HUES6 (cell line): ENCODE measurements around the gene NCKAP5.

Experiments used
- H3K27ac ChIP-seq: 2 replicates; pipeline ENCODE4 v1.7.0; 2013; ENCODE audit warnings: low read depth, mild to moderate bottlenecking, low read length, inconsistent platforms
- H3K27me3 ChIP-seq: 2 replicates; pipeline ENCODE4 v1.6.1; 2013; ENCODE audit warnings: low read length; ENCODE audit not compliant: control insufficient read depth, insufficient read depth
- H3K36me3 ChIP-seq: 2 replicates; pipeline ENCODE4 v1.6.1; 2013; ENCODE audit warnings: low read length; ENCODE audit not compliant: control insufficient read depth, insufficient read depth
- H3K4me1 ChIP-seq: 2 replicates; pipeline ENCODE4 v1.6.1; 2013; ENCODE audit warnings: low read length; ENCODE audit not compliant: control insufficient read depth, insufficient read depth
- H3K4me3 ChIP-seq: 2 replicates; pipeline ENCODE4 v1.5.1; 2013; ENCODE audit warnings: low read depth, low read length
- H3K9ac ChIP-seq: one replicate; pipeline ENCODE4 v1.6.1; 2013; ENCODE audit warnings: mild to moderate bottlenecking, low read length
- H3K9me3 ChIP-seq: 2 replicates; pipeline ENCODE4 v1.6.1; 2013; ENCODE audit warnings: low read depth, low read length; ENCODE audit not compliant: control insufficient read depth, insufficient read depth

NCKAP5 gene

GRCh38 chr2:133173224-133173623 lies 395.0 kb downstream of the NCKAP5 start:
- Histone ChIP-seq H3K27ac (no peak overlapping the region), H3K4me3 (no peak overlapping the region), H3K27me3 (no peaks in the 10 kb centered on the region), H3K9ac (no peak overlapping the region), H3K9me3 (no peaks in the 10 kb centered on the region), H3K4me1 (no peaks in the 10 kb centered on the region), H3K36me3 (no peaks in the 10 kb centered on the region)

GRCh38 chr2:133171393-133172004 lies 396.8 kb downstream of the NCKAP5 start:
- H3K4me1 ChIP-seq = no peaks in the 10 kb centered on the region
- H3K36me3 ChIP-seq = no peaks in the 10 kb centered on the region

GRCh38 chr2:133169274-133169912 lies 398.9 kb downstream of the NCKAP5 start:
- Histone ChIP-seq H3K4me1 (no peaks in the 10 kb centered on the region), H3K27me3 (no peaks in the 10 kb centered on the region), H3K36me3 (no peaks in the 10 kb centered on the region), H3K9me3 (no peaks in the 10 kb centered on the region), H3K4me3 (no peak overlapping the region), H3K9ac (no peak overlapping the region), H3K27ac (no peak overlapping the region)

More at GRCh38 chr2:133171393-133172004, 396.8 kb downstream of the NCKAP5 start:
- Histone ChIP-seq H3K27ac (no peak overlapping the region), H3K4me3 (no peak overlapping the region), H3K9ac (no peak overlapping the region), H3K9me3 (no peaks in the 10 kb centered on the region), H3K27me3 (no peaks in the 10 kb centered on the region)

GRCh38 chr2:133167990-133168389 lies 400.3 kb downstream of the NCKAP5 start:
- no peak overlapping the region for H3K9ac ChIP-seq
- H3K9me3 ChIP-seq = no peaks in the 10 kb centered on the region
- H3K36me3 ChIP-seq = no peaks in the 10 kb centered on the region
- no peaks in the 10 kb centered on the region for H3K4me1 ChIP-seq
- no peaks in the 10 kb centered on the region for H3K27me3 ChIP-seq
- H3K4me3 ChIP-seq = no peak overlapping the region
- H3K27ac ChIP-seq = no peak overlapping the region

- Histone ChIP-seq H3K36me3 (no peaks in the 10 kb centered on the region), H3K9ac (no peak overlapping the region)
Measured at GRCh38 chr2:133167223-133167622, 401.0 kb downstream of the NCKAP5 start.

GRCh38 chr2:133166031-133166430 lies 402.2 kb downstream of the NCKAP5 start:
- H3K27me3 ChIP-seq = no peaks in the 10 kb centered on the region
- no peak overlapping the region for H3K4me3 ChIP-seq
- no peaks in the 10 kb centered on the region for H3K9me3 ChIP-seq
- no peak overlapping the region for H3K27ac ChIP-seq
- no peak overlapping the region for H3K9ac ChIP-seq
- no peaks in the 10 kb centered on the region for H3K36me3 ChIP-seq
- no peaks in the 10 kb centered on the region for H3K4me1 ChIP-seq

More at GRCh38 chr2:133167223-133167622, 401.0 kb downstream of the NCKAP5 start:
- Histone ChIP-seq H3K4me1 (no peaks in the 10 kb centered on the region), H3K27me3 (no peaks in the 10 kb centered on the region), H3K9me3 (no peaks in the 10 kb centered on the region), H3K4me3 (no peak overlapping the region), H3K27ac (no peak overlapping the region)

- peaks cover 3% of the 10 kb centered on the region; the same call in 1 of the 2 replicates for H3K9me3 ChIP-seq
- no peak overlapping the region for H3K27ac ChIP-seq
- H3K4me1 ChIP-seq = no peaks in the 10 kb centered on the region
- H3K36me3 ChIP-seq = no peaks in the 10 kb centered on the region
- H3K4me3 ChIP-seq = no peak overlapping the region
- no peak overlapping the region for H3K9ac ChIP-seq
- H3K27me3 ChIP-seq = no peaks in the 10 kb centered on the region
Measured at GRCh38 chr2:133163111-133163510, 405.2 kb downstream of the NCKAP5 start.

- Histone ChIP-seq H3K4me3 (no peak overlapping the region), H3K36me3 (no peaks in the 10 kb centered on the region), H3K9me3 (peaks cover 14% of the 10 kb centered on the region), H3K27me3 (no peaks in the 10 kb centered on the region), H3K27ac (no peak overlapping the region), H3K9ac (no peak overlapping the region), H3K4me1 (no peaks in the 10 kb centered on the region)
Measured at GRCh38 chr2:133158442-133158841, 409.8 kb downstream of the NCKAP5 start.

- Histone ChIP-seq H3K4me1 (no peaks in the 10 kb centered on the region), H3K36me3 (no peaks in the 10 kb centered on the region), H3K4me3 (no peak overlapping the region), H3K27ac (no peak overlapping the region), H3K27me3 (no peaks in the 10 kb centered on the region), H3K9ac (no peak overlapping the region), H3K9me3 (peaks cover 14% of the 10 kb centered on the region)
Measured at GRCh38 chr2:133158024-133158423, 410.2 kb downstream of the NCKAP5 start.

- H3K9me3 ChIP-seq = peaks cover 14% of the 10 kb centered on the region
- no peaks in the 10 kb centered on the region for H3K27me3 ChIP-seq
- no peak overlapping the region for H3K27ac ChIP-seq
- H3K4me3 ChIP-seq = no peak overlapping the region
- H3K36me3 ChIP-seq = no peaks in the 10 kb centered on the region
- no peaks in the 10 kb centered on the region for H3K4me1 ChIP-seq
- H3K9ac ChIP-seq = no peak overlapping the region
Measured at GRCh38 chr2:133157141-133157540, 411.1 kb downstream of the NCKAP5 start.

GRCh38 chr2:133152801-133153200 lies 415.5 kb downstream of the NCKAP5 start:
- peaks cover 14% of the 10 kb centered on the region for H3K9me3 ChIP-seq
- H3K27ac ChIP-seq = no peak overlapping the region
- H3K9ac ChIP-seq = no peak overlapping the region
- H3K4me1 ChIP-seq = 0 out of 2 replicates have a peak, but pooled peaks cover 3% of the 10 kb centered on the region
- no peaks in the 10 kb centered on the region for H3K27me3 ChIP-seq
- no peak overlapping the region for H3K4me3 ChIP-seq
- no peaks in the 10 kb centered on the region for H3K36me3 ChIP-seq
